HTR-8/SVneo (cell line): ENCODE results near the gene ERG28.
A peak's percentile ranks its signal among the peaks of the same experiment; 100 is the strongest.

Experiments
- DNase-seq: peaks from one replicate; pipeline ENCODE4 v3.0.0; 2011; ENCODE audit warnings: low spot score, mixed read lengths; ENCODE audit not compliant: insufficient read length
- FAIRE-seq: peaks from 2 replicates; lab custom pipeline; 2011; peaks lifted over from hg19 to GRCh38; lab: Jason Lieb, UNC

Gene ERG28

DNA sequence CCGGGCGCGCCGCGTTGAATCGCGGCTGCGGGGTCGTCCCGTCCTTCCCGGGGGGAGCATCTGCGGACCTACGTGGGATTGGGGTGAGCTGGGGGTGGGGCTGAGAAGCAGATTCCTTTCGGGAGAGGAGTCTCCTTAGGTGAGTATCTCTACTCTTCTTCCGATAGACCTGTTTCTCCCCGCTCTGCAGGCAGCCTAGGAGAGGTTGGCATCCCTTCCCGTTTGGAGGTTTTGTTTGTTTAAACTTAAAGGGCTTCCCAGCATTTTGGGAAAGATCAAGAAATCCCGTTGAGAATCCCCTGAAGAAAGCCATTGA is 781 bp upstream of the ERG28 start:
- FAIRE-seq: no peak
- no peak for DNase-seq

DNA sequence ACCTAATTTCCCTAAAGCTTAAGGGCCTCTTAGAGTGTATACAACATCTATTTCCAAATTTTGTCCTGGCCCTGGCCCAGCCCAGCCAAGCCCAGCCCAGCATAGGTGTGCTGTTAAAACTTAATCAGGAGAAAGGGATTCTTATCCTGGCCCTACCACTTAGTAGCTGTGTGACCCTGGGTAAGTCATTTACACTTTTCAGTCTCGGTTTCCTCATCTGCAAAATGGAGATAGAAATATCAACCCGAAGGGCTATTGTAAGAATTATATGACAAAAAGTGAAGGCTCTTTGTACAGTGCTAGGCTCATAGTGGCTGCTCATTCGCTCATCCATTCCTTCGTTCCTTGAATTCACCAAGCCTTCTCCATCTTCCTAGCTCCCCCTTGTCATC is 442 bp downstream of the ERG28 start:
- FAIRE-seq (no peak), DNase-seq (no peak)

DNA sequence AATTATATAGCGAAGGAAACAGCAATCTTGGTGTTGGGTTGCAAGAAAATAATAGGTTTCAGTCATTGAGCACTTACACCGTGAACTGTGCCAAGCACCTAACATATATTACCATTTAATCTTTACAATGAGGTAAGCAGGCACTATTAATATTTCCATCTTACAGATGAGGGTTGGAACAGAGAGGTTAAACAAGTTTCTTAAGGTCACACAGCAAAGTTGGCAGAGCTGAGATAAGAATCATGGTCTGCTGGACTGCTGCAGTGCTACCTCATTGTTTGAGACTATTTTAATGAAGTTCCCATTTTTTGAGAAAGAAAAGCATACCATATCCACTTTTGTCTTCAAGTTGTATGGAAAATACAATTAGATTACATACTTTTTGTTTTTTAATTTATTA is 1.7 kb downstream of the ERG28 start:
- FAIRE-seq (peak; percentile 23), DNase-seq (no peak)

DNA sequence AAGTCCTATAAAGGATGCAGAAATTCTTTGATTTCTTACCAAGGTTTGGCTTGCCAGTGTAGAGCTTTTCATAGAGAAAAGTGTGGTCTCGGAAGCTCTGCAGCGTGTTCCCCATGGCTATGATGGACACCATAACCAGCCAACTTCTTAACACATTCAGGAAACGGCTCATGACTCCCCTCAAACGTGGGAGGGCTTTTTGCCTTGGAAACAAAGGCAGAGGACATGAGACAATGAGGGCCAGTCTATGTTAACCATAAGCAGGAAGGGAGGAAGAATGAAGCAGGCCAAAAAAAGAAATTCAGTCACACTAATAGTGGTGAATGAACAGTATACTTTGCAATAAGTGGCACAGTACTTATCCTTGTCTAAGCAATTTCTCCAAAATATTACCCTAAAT is 3.3 kb downstream of the ERG28 start:
- FAIRE-seq (no peak), DNase-seq (no peak)

DNA sequence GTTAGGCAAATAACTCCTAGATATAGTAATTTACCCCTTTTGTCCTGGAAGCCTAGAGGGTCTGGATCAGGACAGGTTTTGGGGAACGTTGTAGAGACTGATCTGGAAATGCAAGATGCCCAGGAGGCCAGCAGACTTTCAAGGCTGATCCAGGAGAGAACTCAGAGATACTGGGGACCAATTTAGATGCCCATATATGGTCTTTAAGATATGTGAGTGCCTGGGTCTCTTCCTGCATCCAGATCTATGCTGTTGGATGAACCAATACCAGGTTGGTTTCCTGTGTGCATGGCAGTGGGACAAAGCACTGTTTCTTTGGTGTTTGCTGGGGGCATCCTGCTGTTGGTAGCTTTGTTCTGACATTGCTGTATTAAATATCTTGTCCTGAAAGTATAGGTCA is 5.4 kb downstream of the ERG28 start:
- DNase-seq (no peak), FAIRE-seq (no peak)

DNA sequence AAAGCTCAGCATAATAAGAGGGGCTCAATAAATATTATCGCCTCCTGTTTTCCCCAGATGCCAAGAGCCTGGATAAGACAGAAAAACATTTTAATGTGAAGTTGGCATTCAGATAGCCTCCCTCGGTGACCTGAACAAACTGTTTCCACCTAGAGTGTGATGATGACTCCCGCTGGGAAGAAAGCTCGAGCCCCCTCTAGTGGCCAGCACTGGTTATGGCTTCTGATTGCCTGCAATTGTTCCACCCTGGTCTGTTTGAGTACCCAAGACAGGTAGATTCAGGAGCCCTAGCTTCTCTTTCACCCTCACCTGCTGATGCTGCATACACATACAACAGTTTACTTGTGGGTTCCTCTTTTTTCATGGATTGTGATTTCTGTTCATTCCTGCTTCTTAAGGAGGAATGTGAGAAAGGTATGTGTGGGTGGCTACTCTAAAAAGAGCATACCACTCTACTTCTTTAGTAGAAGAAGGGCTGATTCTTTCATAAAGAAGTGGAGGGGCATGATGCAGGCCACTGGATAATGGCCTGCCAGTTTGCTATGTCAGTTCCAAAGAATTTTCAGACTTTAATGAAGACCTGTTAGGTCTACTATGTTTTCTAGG is 6.4 kb downstream of the ERG28 start:
- DNase-seq: peak; percentile 92
- peak; percentile 94 for FAIRE-seq

DNA sequence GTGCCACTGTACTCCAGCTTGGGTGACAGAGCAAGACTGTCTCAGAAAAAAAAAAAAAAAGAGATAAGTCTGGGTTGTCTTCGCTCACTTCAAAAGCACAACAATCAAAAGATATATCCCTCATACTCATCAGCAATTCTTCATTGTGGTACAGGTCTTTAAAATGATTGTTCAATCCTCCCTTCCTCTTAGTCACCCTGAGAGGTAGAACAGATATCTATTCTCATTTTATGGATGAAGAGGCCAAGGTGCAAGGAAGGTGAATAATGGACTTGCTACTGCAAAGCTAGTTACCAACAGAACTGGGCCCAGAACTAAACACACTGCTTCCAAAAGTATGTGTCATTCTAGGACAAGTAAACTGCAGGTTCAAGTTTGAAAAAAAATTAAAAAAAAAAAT is 7.1 kb downstream of the ERG28 start:
- DNase-seq (no peak), FAIRE-seq (no peak)

DNA sequence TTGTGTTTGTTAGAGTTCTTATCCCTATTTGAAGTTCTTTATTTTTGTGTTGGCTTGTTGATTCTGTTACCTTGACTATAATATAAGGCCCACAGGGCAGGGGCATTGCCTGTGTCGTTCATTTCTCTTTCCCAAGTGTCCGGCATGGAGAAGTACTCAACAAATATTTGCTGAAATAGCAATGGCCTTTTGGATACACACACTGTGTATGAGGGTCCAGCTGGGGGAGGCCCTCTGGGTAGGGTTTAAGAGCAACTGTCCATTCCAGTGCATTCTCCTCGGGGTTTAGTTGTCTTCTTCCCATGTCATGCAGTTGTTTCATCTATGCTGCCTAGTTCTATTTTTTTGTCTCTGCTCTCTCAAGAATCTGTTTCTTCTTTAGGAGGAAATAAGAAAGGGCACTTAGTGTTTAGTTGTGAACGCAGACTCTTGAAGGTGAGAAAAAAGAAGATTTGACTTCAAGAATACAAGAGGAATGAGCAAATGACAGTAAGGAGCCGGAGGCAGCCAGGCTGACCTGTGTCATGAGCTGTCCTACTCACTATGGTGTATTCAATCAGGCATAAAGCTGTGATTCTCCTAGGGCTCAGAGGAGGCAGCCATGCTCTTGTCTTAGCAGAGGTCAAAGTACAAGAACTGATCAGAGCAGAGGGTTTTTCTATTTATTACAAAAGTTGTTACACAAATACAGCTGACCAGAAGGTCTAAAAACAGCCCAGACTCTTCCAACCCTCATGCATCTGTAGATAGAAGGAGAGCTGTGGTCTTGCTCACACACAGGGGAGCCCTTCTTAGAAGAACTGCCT is 10.2 kb downstream of the ERG28 start:
- DNase-seq (no peak), FAIRE-seq (no peak)

DNA sequence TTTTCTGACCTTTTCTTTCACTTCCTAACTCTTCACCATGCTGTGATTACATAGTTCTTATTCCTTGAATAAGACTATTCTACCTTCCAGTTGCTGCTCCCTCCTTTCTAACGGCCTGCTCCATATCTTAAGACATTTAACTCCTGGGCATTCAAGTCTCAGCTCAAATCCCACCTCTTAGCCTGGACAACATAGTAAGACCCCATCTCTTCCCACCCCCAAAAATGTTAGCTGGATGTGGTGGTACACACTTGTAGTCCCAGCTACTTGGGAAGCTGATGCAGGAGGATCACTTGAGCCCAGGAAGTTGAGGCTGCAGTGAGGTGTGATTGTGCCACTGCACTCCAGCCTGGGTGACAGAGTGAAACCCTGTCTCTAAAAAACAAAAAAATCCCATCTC is 10.9 kb downstream of the ERG28 start:
- no peak for DNase-seq
- no peak for FAIRE-seq

DNA sequence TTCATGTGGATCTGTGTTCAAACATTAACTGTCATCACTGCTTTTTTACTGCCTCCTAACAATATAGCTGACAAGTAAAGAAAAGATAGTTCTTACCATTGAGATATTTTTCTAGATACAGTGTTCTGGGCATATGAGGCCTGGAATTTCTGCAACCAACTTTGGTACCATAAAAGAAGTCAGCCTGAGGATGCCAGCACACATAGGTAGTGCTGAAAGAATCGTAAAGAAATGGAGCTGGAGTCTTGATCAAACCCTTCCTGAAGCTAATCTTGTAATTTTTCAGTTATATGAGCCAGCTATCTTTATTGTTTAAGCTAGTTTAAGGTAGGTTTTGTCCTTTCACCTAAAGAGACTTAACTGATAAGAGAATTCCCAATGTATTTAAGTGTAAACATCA is 11.3 kb downstream of the ERG28 start:
- DNase-seq (no peak), FAIRE-seq (no peak)

DNA sequence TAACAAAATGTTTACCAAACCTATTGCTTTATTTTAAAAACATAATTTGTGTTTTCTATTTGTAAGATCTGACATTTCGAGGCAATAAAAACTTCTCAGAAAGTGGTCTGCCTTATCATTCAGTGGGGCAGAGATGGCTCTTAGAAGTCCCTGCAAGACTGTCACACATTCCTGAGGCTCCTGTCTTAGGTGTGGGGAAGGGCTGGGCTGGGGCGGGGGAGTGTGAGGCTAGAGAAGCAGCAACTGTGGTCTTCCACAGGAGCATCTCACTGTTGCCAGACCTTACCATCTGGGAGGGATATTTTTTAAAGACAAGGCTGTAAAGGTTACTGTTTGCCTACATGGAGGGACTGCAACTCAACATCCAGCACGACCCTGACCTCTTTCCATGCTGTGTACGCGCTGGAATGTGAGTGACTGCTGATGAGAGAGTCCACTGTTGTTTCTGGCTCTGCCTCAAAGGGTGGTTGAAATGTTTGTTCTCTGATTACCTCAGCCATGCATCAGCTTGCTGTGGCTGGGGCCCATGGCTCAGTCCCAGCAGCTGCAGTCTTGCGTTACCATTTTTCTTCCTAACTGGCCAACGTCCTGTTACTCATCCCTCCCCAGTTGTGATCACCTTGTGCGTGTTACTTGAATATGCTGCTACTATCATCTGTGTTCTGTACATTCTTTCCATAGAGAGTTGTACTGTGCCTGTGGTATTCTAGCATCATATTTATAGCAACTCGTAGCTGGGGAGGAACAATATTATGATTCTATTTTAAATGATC is 12.4 kb downstream of the ERG28 start:
- DNase-seq (peak; percentile 95), FAIRE-seq (peak; percentile 100)

DNA sequence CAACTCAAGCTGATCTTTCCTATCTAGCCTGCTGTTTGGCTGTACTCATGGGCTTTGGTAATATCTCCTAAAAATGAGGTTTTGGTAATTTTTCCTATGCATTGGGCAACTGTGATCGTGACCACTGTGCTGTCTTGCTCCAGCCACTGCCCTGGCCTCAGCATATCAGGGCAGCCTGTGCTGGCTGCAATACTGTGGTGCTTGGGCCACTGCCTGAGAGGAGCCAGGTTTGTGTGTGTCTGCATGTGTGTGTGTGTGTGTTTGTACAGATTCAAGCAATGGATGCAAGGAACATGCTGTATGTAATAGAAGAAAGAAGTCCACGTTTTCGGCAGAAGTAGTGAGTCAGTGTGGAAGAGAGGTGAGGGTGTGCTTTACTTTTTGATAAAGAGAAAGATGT is 13.0 kb downstream of the ERG28 start:
- FAIRE-seq: peak; percentile 48

DNA sequence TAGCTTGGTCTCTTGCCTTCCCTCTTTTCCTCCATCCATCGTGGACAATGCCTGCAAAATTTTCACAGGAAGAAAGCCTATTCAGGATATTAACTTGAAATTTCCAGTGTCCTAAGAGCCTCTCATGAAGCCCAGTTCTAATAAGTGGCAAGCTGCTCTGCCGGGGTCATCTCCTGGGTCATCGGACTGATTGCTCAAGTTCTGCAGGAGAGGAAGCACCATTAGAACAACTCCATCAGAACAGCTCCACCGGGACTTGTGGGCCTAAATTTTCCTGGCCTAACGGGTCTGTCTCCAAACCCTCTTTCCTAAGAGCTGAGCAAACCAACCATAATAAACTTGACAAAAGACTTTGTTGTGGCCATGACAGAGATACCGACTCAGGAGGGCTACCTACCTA is 13.9 kb downstream of the ERG28 start:
- no peak for DNase-seq
- FAIRE-seq: no peak

More for the DNA sequence above, 13.0 kb downstream of the ERG28 start:
- DNase-seq: no peak

DNA sequence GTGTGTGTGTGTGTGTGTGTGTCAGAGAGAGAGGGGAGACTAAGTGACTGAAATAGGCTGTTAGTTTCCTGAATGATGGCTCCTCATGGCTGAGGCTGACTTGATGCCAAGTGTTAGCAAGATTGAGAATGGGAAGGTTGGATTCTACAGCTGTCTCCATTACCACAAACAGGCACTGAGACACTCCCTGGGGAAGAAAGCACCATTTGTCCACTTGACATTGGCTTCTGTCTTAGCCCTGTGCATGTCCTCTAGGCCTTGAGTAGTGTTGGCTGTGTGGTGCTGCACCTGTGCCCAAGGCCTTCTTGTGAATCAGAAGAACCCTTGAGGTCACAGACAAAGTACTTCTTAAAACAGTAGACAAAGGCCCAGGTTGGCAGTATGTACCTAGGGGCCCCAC is 15.6 kb downstream of the ERG28 start:
- FAIRE-seq (peak; percentile 80), DNase-seq (no peak)

DNA sequence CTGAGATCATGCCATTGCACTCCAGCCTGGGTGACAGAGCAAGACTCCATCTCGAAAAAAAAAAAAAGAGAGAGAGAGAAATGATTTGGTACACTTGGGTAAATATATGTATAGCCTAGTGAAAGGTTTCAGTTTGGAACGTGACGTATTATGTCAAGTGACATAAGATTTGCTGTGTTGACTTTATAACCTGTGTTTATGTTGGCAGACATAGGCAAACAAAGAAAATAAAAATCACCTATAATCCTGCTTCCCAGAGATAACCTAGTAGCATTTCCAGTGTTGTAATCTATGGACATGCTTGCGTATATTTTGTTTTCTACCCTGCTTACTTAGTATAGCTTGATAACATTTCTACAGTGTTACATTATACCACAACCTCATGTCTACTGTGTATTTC is 16.7 kb downstream of the ERG28 start:
- FAIRE-seq (peak; percentile 82), DNase-seq (no peak)

DNA sequence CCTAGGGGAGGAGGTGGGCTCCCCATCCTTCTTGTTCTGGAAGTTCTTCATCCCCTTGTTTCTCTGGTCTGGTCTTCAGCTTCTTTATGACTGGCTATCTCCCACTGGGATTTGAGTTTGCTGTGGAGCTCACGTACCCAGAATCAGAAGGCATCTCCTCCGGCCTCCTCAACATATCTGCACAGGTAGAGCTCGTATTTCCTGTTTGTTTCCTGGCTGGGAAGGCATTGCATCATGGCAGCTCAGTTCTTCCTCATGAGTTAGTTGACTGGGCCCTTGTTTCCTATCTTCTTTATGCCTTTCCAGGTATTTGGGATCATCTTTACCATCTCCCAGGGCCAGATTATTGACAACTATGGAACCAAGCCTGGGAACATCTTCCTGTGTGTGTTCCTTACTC is 19.8 kb downstream of the ERG28 start:
- DNase-seq: no peak
- peak; percentile 4 for FAIRE-seq

DNA sequence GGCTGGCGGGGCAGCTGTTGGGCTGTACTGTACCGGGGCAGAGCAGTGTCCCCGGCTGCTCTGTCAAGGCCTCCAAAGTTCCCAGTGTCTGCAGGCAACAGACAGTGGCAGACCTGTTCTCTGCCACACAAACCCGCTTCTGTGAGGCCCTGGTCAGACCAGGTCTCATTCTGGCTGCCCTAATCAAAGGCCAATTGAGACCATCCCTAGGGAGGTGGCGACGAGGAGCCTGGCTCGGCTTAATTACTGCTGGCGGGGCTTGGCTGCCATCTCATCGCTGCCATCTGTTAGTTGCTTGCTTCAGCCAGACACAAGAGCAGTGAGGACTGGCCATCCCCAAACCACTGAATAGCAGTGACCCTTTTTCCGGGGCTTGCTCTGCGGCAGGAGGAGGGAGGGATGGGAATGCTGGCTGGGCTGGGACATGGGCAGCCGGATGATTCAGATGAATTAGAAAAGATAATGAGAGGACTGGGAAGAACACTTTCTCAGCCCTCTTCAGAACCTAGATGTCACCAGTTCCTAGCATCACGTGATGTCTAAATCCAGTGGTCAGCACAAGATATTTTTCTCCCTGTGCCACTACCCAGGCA is 24.5 kb downstream of the ERG28 start:
- DNase-seq (no peak), FAIRE-seq (peak; percentile 54)

DNA sequence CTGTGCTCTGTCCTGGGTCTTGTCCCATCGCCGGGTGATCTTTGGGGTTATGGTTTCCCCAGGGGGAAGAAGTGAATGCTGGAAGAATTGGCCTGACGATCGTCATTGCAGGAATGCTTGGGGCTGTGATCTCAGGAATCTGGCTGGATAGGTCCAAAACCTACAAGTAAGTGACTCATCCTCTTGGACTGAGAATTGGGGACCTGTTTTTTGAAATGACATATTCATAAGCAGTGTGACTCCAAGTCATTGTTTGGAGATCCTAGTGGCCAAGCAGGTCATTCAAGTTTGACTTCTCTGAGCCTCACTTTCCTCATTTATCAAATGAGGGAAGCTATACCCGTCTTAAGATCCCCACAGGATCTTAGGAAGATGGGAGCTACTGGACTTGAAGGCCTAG is 25.8 kb downstream of the ERG28 start:
- FAIRE-seq (peak; percentile 73), DNase-seq (no peak)

DNA sequence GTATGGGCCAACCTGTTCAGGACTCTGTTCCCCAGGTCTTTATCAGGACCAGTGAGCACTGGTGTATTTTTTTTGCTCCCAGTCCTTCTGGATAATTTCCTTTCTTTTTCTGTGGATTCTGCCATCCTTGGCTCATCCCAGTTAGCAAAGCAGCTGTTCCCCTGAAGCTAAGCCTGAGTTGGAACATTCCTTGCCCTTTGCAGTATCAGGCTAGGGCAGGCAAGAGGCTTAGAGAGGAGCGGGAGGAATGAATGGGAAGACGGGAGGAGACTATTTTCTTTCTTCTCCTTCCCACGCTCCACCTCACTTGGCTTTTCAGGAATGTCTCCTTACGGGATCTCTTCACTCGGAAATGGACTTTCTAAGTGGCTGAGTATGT is 29.2 kb downstream of the ERG28 start:
- FAIRE-seq (no peak), DNase-seq (no peak)

DNA sequence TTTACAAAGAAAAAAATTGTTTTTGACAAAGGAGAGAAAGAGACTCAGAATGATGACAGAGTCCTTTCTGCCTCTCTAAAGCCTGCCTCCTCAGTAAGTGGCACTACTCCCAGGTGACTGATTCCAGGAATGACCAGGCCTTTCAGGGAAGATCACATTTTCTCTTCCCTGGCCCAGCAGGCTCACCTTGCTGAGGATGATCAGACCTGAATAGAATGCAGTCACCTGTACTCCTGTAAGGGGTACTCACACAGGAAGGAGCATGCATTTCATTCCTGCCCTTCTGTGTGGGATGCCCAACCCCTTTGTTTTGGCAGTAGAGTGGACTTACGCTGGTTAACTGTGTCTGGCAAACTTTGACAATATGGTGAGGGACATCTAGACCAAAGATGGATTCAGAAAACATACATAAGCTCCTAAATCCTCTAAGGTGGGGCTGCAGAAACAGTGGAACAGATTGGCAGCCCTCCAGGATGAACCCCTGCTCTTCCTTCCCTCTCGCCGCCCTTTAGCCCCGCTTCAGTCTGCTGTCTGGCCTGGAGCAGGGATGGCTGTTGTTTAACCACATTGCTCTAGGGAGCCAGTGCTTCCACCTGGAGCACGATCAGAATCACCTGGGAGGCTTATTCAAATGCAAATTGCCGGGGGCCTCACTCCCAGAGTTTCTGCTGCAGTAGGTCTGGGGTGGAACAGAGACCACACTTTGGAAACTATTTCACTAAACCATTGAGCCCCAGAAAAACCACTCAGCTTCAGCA is 29.8 kb downstream of the ERG28 start:
- no peak for DNase-seq
- FAIRE-seq: peak; percentile 72
